HG02870 (cell line): ENCODE data around the gene SP3.
"Not testable (repeated sequence)": the region's sequence is repeated elsewhere in the genome, so short reads cannot be mapped to it uniquely, and the experiment has no call there.

Experiments used
- ATAC-seq: cut with Tn5 transposase; IDR thresholded peaks from one replicate; pipeline ENCODE4 v1.9.1; 2021; ENCODE audit warnings: mild to moderate bottlenecking, moderate library complexity; ENCODE audit not compliant: unreplicated experiment

The SP3 gene

DNA sequence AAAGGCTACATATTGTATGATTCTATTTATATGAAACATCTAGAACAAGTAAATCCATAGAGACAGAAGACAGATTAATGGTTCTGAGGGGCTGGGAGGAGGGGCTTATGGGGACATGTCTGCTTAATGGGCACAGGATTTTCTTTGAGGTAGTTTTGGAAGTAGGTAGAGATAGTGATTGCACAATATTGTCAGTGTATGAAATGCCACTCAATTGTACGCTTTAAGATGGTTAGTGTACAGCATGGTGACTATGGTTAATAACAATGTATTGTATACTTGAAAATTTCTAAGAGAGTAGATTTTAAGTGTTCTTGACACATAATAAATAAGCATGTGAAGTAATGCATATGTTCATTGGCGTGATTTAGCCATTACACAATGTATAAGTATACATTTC lies 68.4 kb downstream of the SP3 start:
- ATAC-seq, result no peak

DNA sequence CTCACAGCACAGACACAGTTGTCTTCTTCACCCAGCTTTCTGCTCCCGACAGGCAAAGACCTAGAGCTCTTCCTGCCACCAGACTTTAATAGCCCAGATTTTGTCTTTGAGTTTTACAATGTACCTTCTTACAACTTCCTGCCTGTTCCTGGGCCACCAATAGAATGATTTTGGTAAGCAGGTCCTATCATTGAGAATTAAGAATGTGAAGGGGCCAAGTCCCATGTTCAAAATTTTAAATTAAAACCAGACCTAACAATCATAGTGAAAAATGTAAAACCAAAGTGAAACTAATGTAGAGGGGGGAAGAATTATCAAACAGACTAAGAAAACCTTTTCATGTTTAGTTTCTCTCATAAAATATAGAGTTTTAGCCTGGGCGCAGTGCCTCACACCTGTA lies 72.8 kb downstream of the SP3 start:
- no peak for ATAC-seq

GRCh38 chr2:173891315-173892037 lies 73.7 kb downstream of the SP3 start:
- ATAC-seq, result no peak

DNA sequence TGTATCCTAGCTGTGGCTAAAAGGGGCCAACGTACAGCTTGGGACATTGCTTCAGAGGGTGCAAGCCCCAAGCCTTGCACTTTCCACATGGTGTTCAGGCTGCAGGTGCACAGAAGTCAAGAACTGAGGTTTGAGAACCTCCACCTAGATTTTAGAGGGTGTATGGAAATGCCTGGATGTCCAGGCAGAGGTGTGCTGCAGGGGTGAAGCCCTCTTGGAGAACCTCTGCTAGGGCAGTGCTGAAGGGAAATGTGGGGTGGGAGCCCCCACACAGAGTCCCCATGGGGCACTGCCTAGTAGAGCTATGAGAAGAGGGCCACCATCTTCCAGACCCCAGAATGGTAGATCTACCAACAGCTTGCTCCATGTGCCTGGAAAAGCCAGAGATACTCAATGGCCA lies 75.7 kb downstream of the SP3 start:
- ATAC-seq, result not testable (repeated sequence)

GRCh38 chr2:173886613-173887012 lies 78.6 kb downstream of the SP3 start:
- ATAC-seq, result no peak

DNA sequence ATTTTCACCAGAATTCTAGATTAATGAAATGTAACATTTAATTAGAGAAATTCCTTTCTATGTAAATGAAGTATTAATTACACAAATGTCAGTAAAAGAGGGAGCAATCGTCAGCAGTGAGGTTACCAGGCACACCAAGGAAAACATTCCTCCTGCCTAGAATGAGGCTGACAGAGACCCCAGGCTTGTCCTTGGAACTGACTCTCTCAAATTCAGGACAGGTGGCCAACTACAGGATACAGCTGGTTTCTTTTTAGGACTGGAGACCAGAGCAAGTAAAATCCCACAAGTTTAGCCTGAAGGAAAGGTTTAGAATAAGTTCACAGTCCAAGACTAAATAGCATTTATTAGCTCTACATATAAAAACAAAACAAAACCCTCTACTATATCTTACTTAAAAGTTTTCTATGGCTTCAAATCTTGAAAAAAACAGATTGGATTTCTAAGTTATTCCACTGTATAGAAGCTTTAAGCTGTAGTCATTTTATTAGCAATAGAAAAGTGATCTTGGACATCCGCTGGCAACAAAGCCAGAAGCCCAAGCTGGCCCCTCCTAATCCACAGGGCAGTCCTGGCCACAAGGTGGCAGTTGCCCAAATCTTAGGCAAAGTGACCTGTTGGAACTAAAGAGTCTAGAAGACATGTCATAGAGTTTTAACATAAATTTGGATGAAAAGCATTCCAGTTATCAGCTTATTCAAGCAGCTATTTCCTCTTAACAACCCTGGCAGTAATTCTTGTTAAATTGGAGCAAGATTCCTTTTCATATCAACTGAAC lies 81.0 kb downstream of the SP3 start:
- no peak for ATAC-seq

- ATAC-seq, result no peak
These were observed 83.3 kb downstream of the SP3 start for GRCh38 chr2:173881886-173882285.

GRCh38 chr2:173881461-173881860 lies 83.7 kb downstream of the SP3 start:
- no peak for ATAC-seq

DNA sequence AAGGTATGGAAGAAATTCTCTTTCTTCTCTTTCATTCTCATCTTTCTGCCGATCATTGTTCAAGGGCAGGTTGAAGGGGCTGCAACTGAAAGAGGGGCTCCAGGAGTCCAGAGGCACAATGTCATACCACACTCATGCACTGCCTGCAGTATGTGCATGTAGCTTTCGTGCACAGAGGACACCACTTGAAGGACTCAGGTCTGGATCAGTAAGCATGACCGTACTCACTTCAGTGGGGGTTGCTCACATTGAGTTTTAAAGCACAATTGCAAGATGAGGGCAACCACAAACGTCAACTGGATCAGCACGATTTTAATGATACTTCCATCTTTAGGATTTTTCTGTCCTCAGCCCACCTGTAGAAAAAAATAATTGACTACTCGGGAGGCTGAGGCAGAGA lies 84.6 kb downstream of the SP3 start:
- no peak for ATAC-seq

DNA sequence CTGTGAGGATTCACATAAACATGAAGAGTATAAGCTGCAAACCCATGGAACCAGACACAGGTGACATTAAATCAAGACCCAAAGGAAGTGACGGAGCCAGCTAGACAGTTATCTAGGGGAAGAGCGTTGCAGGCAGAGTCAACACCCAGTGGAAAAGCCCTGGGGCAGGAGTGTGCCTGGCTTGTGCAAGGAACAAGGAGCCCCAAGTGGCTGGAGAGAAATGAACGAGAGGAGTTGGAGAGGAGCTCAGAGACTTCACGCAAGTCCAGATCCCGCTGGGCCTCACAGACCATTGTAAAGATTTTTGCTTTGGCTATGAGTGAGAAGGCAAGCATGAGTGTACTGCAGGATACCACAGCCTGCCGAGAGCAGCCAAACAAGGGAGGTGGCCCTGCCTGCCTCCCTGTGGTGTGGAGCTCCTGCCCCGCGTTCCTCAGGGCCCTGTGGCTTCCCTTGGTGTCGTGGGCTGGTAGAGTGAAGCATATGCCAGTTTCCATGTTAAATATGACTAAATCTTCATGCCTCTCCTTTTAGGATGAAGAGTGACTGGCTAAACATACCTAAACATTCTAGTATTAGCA lies 88.2 kb downstream of the SP3 start:
- ATAC-seq, result no peak

DNA sequence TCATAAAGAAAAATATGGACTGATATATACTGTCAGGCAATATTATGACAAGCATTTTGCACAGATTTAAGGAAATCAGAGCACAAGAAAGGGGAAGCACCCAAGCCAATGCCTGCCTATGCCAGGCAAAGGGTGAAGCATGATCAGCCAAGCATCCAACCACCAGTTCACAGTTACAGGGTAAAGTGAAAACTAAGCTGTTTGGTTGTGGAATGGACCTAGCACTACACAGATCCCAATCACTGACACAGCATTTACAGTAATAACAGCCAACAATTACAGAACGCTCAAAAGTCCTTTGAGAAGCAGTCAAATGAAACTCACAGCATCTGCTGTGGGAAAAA lies 90.3 kb downstream of the SP3 start:
- peak; percentile 59 for ATAC-seq

DNA sequence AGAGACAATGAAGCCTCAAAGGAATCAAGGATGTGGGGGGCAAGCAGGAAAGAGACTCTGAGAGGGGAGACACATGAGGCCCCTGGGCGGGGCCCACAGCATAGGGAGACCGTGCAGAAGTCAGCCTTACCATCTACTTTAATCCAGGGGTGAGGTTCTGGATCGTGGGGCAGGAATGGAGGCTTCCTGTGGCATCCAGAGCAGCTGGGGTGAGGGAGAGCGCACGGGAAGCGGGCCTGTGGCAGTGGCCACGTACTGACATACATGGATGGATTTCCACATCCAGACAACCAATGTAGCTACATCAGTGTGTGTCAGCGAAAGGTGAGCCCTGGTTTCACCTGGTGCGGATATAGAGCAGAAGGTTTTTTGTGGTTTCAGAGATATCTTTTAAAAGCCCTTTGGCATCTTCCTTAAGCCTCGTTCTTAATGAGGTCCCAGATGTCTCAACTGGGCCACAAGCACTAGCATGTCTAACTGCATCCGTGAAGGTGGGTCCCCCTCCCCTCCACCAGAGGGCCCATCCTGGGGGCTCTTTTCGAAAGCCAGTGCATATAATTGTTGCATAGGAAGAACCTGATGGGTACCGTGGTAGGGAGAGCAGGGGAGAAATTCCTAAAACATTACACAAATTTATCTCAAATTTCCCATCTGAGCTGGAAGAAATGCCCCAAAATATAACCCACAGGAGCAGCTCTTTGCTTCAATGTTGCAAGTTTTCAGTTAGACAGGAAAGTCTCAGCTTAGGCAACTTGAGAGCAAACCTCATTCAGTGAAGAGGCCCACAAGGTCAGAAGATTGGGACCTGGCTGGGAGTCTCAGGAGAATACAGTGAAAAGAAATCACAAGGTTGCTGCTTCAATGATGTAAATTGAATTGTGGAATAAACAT lies 90.9 kb downstream of the SP3 start:
- peak; percentile 28 for ATAC-seq

DNA sequence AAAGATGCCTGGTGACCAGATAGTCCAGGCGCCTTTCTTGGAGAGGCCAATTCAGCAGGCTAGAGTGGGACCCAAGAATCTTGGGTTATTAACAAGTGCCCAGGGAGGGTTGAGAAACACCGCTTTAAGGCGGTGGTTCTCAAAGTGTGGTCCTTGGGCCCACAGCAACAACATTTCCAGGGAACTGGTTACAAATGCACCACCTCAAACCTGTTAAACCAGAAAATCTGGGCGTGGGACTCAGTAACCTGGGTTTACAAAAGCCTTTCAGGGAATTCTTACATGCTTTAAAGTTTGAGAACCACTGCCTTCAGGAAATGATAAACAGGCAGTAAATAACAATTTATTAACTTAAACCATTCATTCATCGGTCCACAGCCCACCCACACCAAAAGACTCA lies 92.5 kb downstream of the SP3 start:
- no peak for ATAC-seq

- ATAC-seq, result no peak
These were observed 95.6 kb downstream of the SP3 start for GRCh38 chr2:173869244-173870229.

DNA sequence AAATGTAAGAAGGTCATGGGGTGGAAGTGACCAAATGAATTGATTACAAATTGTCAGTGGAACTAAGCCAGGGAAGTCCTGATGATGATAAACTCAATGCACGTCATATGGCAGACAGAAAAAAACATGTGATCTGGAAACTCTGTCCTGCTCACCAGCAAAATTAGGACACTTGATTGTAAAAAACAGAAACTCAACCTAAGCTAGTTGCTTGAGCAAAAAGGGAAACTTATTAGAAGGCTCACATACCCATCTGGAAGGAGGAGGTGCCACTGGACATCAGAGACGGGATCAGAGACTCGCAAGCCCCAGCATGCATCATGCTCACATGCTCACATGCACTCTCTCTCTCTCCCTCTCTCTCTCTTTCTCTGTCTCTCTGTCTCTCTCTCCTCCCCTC lies 96.8 kb downstream of the SP3 start:
- ATAC-seq, result no peak

DNA sequence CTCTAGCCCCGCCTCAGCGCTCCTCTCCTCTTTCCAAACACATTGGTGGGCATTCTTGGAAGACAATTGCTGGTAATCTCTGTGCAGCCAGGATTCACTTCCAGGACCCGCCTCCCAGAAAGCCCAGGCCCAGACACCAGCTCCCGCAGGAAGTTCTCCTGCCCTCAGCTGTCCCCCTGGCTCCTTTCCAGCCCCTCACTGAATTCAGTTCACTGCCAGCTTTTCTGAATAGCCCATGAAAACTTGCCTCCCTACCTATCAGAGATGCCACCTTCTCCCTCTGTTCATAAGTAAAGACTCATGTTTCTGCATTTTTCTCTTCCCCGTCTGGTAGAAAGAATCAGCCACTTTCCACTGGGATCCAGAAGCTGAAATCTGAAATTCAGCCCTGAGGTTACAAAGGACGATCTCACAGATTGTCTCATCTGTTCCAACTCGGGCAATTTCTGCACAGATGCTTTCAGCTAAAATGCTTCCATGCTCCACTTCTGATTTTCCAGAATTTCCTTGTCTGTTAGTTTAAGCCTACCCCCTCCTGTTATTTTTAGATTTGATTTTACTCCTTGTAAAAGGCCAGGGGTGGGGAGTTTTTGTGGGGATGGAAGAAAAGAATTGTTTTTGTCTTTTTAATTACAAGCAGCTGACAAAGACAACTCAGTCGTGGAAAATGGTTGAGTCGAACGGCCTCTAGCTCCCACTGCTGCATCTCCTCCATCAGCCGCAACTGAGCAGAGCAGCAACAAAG lies 98.1 kb downstream of the SP3 start:
- ATAC-seq, result no peak

GRCh38 chr2:173865971-173866873 lies 99.0 kb downstream of the SP3 start:
- no peak for ATAC-seq

DNA sequence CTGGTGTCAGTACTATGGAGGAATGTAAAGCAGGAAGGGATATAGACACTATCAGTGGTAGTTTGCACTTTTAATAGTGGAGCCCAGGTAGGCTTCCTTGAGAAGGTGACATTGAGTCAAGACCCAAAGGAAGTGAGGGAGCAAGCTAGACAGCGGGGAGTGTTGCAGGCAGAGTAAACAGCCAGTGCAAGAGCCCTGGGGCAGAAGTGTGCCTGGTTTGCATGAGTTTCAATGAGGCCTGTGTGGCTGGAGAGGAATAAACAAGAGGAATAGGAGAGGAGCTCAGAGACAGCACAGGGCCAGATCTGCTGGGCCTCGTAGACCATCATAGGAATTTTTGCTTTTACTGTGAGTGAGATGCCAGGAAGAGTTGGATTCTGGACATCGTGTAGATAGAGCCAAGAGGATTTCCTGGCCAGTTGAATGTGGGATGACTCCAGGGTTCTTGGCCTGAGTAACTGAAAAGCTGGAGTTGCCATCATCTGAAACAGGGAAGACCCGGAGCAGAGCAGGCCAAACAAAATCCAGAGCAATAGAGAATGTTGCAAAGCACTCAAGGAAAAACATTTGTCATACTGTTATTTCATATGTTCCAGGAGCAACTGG lies 102.5 kb downstream of the SP3 start:
- ATAC-seq, result no peak
